GM21515 (cell line): ENCODE measurements around the gene CCR6.
"Not testable (repeated sequence)": the region's sequence is repeated elsewhere in the genome, so short reads cannot be mapped to it uniquely, and the experiment has no call there.

Experiments
- ATAC-seq: cut with Tn5 transposase; IDR thresholded peaks from one replicate; pipeline ENCODE4 v1.9.1; 2021; ENCODE audit not compliant: unreplicated experiment

Gene CCR6

DNA sequence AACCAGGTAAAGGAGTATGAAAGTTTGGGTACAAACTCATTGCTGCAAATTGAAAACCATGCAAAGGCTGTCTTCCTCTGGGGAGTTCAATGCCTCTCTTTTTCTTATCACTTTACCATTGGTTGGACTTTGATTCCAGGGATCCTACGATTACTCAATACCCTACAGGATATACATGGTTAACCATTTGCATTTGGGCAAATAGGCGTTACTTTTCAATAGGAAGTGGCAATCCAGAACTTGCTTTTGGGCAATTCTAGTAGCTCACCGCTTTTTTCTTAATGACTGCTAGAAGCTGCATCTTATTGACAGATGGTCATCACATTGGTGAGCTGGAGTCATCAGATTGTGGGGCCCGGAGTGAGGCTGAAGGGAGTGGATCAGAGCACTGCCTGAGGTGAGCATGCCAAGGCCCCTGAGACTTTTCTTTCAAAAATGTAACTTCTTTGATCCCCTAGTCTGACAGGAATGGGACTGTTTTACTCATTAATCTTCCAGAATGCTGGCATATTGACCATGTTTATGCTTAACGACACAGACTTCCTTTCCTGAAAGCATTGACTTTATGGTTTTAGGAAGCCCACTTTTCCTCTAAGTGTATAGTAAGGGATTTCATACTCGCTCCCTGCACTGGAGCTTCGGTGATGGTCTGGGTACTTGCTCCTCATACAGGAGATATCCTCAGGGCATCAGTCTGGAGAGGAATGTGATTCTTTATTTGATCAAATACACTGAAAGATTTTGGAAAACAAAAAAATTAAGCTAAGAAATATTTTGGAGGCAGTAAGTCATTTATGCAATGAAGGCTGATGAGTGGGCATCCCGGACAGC, at the start of gene CCR6:
CCR6 (plus strand) TSS at position 270 of the 831 bp plus-strand sequence. CDS start 13,039 bp downstream, outside the sequence.
- ATAC-seq = no peak

DNA sequence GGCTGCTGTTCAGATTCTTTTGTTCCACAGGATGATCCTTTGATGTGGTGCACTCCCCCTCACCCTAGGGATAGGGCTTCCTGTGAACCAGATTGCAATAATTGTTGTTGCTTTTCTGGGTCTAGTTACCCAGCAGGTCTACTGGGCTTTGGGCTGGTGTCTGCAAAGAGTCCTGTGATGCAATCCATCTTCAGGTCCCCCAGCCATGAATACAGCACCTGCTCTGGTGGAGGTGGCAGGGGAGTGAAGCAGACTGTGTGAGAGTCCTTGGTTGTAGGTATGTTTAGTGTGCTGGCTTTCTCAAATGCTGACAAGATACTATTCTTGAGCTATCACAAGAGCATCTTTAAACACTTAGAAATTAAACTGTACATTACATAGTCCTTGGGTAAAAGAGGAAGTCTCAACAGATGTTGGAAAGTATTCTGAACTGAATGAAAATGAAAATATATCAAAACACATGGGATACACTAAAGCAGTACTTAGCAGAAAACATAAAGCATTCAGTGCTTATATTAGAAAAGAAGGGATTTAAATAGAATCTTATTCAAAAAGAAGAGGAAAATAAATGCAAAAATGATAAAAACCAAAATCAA, 49.1 kb upstream of the CCR6 start:
- ATAC-seq = no peak

DNA sequence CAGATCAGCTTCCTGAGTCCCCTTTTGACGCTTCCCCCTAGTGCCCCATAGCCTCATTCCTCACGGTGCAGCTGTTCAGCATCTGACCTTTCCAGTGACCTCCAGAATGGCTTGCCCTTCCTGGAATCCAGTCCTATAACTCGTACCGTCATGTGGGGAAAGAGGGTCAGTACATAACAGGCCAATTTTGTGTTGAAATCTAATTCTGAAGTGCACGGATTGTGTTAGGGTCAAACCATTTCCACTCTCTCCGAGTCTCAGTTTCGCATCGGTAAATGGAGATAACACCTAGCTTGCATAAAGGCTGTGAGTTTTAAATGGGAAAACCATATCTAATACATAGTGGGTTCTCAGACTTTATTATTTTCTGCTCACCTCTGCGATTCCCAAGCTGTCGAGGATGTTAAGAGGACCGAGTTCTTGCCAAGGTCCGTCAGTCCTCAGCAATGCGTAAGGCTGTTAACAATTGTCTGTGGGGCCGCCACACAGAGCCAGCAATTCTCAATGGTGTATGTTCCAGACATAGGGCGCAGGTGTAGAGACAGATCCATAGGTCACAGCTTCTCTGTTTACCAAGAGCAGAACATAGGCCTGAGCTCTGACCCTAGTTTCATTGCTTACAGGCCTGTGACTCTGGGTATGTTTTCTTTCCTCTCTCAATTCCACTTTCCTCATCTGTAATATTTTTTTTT, 45.5 kb upstream of the CCR6 start:
- no peak for ATAC-seq

DNA sequence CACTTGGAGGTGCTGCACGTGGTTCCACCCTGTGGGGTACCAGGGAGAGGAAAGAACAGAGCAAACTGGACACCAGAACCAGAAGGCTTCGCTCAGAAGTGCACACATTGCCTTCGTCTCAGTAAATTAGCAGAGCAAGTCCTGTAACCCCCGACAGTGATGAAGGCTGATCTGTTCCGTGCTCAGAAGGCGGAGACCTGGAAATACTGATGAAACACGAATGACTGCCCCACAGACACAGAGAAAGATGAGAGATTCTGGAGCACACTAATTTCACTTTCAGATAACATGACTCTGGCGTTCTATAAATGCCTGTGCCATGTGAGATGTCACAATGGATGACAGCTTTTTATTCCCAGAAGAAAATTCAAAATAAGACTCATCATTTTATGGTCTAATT, 44.2 kb upstream of the CCR6 start:
- ATAC-seq = no peak

DNA sequence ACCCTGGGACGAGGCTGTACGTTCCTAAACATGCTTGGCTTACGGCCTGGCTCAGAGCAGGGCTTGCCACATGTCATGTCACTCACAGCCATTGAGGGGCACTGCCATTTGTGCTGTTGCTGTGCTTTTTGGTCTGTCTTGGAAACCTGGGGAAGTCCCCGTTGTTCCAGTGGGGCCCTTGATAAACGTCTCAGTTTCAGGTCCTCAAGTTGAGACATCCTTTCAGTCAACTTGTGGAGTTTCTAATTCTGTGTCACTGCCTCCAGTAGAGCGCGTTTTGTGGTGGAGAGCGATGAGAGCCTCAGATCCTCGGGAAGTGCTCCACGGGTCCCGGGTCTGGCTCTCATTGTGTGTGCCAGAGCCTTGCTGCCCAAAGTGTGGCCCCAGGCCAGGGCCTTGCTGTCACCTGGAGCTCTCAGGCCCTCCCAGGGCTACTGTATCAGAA, 43.0 kb upstream of the CCR6 start:
- ATAC-seq = peak; percentile 98

DNA sequence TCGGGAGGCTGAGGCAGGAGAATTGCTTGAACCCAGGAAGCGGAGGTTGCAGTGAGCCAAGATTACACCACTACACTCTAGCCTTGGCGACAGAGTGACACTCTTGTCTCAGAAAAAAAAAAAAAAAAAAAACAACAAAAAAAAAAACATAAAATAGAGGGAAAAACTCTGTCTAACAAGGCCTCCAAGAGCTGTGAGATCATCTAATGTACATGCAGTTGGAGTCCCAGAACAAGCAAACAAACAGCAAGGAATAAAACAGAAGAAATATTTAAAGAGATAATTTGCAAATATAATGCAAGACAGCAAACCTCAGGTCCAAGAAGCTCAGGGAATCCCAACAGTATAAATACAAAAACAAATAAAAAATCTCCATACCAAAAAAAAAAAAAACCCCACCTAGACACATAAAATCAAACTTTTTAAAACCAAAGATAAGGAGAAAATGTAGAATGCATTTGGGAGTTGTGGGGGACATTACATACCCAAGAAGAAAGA, 35.0 kb upstream of the CCR6 start:
- no peak for ATAC-seq

DNA sequence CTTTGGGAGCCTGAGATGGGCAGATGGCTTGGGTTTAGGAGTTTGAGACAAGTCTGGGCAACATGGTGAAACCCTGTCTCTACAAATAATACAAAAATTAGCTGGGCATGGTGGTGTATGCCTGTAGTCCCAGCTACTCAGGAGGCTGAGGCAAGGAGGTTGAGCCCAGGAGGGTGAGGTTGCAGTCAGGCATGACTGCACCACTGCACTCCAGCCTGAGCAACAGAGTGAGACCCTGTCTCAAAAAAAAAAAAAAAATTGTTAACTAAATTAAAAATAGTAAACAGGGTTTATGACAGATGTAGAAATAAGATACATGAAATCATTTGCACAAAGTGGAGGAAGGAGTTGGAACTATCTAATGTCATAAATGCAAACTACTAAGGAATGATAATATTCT, 34.2 kb upstream of the CCR6 start:
- ATAC-seq = not testable (repeated sequence)

DNA sequence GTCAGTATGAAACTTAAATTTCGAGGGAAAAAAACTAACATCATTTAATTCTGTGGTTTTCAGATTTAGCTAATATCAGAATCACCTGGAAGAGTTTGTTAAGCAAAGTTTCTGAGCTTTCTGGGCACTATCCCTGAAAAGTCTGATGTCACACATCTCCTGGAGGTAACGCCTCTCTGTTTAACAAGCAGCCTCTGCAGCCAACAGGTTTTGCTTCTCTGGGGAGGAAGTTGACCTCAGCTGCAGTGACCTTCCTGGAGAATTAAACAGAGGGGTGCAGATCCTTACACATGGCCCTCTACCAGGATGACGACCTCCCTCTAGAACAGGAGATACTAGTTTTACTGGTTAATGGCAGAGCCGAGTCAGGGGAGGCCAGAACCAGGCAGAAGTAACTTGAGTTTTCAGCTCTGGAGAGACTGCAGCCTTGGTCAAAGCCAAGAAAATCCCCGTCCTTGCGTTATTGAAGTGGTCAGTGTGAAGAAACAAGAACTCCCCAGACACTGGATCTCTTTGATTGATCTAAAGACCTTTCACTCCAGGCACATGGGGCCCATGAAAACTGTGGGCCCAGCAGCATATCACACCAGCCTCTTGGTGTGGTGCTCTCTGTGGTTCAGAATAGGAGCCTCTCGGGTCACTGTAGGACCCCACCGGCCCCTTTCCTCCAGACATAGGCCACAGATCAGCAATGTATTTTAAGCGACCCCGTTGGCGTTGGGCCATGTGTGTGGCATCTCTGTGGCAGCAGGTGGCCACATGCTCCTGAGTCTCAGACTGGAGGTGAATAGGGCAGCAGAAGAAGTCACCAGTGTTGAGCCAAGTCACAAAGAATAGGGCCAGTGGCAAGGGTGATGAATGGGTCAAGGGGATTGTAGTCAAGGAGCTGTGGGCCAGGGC, 33.4 kb upstream of the CCR6 start:
- ATAC-seq = no peak

DNA sequence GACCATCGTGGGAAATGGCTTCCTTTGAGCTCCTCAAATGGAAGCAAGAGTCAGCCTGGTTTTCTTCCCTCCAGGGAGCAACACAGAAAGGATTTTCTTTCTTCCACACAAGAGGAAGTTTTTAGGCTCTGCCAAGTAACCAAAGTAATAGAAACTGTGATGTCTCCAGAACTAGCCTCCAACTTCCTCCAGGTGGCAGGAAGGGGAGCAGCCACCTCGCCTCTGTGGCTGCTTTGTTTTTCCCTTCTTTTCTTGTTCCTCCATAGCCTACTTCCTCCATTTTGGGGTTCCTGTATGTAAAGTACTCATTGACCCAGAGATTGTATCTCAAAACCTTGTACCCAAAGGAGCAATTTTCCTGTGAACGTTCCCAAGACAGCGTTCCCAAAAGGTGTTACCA, 32.7 kb upstream of the CCR6 start:
- ATAC-seq = no peak

DNA sequence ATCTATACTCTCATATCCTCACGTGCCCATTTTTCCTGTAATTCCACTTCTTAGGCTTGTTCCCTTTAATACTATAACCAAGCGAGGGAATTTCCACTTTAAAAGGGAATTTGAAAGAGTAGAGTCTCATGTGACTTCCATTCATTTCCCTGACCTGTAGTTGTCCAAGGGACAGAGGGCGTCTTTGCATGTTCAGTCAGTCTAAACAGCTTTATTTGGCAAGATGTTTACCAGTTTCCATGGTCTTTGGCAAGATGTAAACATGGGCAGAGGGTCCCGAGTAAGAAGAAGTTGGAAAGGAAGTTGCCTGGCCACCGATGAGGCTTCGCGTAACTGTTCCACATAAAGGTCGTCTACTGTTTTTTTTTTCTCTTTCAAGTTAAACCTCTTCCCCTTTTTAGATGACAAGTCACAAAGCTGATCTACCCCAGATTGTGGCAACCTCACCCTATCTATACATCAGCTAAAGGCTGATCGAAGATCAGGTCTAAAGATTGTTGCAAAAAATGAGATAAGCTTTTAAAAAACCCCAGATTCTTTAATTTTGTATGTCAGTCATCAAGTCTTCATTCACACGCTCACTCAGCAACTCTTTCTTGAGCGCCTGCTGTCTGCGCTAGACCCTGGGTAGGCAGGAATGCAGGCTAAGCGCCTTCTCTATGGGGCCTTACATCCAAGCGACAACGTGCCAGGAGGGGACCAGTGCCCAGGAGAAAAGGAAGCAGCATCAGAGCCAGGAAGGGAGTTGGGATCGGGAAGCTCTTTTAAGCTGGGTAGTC, 31.7 kb upstream of the CCR6 start:
- no peak for ATAC-seq

DNA sequence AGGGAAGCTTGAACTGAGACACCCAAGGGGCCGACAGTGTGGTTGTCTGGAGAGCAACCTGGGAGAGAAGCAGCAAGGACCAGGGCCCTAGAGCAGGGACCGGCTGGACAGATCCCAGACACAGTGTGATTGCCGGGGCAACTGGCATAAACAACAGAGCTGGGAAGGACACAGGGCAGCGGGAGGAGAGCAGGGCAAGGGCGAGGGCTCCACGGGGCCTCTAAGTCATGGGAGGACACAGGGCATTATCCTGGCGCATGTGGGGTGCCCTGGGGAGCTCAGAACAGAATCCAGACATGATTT, 31.1 kb upstream of the CCR6 start:
- ATAC-seq = no peak

DNA sequence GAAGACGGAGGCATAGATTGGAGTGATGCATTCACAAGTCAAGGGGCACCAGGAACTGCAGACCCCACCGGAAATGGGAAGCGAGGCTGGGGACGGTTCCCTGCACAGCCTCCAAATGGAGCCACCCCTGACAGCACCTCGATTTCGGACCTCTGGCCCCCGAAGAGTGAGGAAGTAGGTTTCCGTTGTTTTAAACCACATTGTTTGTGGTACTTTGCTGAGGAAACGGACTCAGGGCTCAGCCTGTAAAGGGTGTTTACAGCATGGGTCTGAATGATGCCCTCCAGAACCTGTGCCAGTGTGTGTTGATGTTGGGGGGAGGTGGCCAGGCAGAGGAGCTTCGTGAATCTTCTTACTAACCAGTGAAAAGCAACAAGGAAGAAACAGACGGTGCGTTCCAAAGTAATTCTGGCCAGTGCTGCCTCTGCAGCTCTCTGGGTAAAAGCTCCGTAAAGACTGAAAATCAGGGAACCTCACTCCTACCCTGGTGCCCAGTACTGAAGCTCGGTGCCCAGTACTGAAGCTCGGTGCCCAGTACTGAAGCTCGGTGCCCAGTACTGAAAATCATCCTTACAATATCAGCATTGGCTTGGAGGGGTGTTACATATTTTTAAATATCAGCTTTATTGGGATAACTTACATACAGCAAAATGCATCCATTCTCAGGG, 30.1 kb upstream of the CCR6 start:
- ATAC-seq = no peak

DNA sequence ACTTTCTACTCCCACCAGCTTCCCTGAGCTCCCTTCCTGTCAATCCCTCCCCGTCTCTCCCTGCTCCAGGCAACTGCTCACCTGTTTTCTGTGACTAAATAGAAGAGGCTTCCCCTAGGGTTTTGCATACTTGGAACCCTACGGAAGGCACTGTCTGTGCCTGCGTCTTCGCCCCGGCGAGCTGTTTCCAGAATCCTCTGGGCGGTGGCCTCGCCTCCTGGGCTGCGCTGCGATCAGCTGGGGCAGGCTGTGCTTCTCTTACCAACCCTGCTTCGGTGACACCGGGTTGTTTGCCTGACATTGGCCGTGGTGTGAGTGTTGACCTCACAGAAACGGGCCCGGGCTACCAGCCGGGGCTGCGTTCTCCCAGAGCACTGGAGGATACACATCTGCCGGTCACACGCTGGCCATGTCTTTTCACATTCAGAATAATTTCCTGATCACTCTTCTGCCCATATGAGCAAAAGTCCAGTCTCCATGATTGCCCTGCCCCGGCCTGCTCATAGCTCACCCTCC, 29.4 kb upstream of the CCR6 start:
- ATAC-seq = no peak

DNA sequence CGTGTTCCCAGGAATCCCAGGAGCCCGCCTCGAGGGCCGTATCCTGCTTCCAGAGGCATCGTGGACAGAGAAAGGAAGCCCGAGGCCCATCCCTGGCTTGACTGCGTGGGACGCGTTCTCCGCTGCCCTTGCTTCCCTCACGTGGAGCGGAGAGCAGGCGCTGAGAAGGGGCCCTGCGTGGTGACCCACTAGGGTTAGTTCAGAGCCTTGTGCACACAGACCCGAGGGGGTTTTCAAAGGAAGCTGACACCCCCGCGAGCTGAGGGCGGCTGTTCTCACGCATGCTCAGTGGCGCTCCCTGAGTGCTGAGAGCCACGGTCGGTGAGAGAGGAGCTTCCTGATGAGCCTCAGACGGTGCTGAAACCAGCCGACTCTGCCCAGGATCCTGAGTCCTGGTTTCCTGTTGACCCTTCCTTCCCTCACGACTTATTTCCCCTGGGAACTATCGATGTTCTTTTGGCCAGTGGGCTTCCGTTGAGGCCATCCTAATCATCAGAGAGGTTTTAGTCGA, 28.9 kb upstream of the CCR6 start:
- peak; percentile 42 for ATAC-seq

DNA sequence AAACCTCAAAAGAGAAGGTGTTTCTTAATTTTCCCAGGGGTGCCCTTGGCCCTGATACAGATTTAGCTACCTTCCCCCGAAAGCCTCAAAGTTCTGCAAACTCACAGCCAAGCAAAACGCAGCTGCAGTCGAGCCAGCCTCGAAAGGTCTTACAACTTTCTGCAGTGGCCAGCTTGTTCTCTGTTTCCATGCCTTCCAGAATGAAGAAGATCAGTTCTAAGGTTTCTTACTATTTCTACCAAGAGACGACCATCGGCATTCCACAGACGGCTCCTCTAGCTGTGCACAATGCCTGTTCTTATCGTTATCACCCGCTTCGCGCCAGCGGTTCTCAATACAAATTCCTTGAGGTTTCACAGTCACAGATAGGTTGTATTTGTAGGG, 28.5 kb upstream of the CCR6 start:
- ATAC-seq = peak; percentile 26

DNA sequence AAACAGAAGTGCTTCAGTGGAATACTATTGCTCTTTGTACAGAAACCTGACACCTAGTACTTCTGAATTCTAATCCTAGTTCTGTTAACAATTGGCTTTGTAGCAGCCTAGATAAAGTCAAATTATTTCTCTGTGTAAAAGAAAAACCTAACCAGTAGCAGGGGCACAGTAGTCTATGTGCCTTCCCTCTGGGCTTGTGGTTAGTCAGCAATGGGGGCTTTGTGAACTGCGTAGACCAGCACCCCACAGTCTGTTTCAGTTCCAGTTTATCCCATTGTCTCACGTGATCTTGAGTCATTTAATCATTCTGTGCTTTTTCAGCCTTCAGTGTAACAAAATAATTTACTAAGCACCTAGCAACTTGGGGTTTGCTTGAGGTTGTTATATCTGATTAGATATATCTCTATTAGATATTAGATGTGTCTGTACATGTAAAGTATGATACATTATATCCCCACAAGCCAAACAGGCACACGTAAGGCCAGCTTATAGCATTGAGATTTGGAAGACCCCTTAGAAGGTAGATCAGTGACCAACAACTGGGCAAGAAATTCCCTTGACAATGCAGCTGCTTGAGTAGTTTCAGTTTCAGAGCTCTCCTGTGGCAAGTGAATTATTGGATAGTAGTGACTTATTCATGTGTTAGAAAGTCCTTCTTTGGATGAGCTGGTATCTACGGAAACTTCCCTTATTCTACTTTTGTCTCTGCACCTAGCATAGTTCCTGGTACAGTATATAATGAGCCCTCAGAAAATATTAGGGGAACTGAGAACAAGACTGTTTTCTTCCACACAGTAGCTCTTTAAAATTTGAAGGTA, 27.9 kb upstream of the CCR6 start:
- ATAC-seq = peak; percentile 53

DNA sequence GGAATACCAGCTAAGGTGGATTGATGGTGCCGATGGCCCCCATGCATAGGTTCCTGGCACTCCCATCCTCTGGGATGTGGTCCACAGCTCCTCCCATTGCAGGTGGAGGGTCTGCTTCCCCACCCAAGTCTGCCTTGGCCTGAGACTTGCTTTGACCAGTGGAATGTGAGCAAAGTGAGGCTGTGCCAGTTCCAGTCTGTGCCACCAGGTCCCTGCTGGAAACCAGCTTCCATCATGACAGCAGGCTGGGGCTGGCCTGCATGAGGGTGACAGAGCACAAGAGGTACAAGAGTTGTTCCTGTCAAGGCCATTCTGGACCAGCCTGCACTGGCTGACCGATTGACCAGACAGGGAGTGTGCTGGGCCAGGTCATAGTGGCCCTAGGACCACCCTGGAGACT, 27.0 kb upstream of the CCR6 start:
- ATAC-seq = no peak

DNA sequence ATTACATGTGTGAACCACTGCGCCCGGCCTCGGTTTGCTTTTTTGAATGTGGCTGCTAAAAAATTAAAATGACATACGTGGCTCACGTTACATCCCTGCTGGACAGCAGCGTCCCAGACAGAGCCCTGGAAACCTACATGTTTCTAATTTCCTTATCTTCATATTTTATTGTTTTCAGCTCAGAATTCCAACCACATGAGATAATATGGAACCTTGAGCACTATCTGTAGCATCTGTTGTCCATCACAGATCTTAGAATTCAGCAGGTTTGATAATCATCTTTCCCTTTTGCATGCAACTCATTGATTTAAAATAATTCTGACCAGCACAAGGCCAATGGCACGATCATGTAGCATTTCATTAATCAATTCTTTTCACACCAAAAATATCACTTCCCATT, 25.9 kb upstream of the CCR6 start:
- no peak for ATAC-seq
